ENCODE results near the gene TPM4. TPM values are rescaled to one million over a fixed set of nuclear protein-coding genes. Genes with fewer than 3 reads are reported as not detected.

The TPM4 gene
- total and polyA plus RNA-seq, 2 of the 13 experiments (the other 11 are each of a cell fraction or from before 2014, with no cell fraction given), result 180 to 188 TPM

- TF ChIP-seq MAX (IDR thresholded peaks at IDR 0.05) (0 out of 2 replicates have a peak, but pooled peaks have one; percentile 10), MTF1 (CRISPR knock-in tag; IDR thresholded peaks at IDR 0.05) (no peak), JDP2 (CRISPR knock-in tag; IDR thresholded peaks at IDR 0.05; ENCODE audit: borderline replicate concordance) (no peak), ZBED4 (CRISPR knock-in tag; IDR thresholded peaks at IDR 0.05; ENCODE audit: borderline replicate concordance) (no peak), PLRG1 (conservative IDR thresholded peaks at IDR 0.05) (no peak), ZNF839 (CRISPR knock-in tag; IDR thresholded peaks at IDR 0.05; ENCODE audit: borderline replicate concordance) (no peak), PHF5A (CRISPR knock-in tag; IDR thresholded peaks at IDR 0.05; ENCODE audit: low read depth, unreplicated experiment) (no peak), ZNF800 (CRISPR knock-in tag; IDR thresholded peaks at IDR 0.05) (no peak), ATF7 (IDR thresholded peaks at IDR 0.05) (no peak), ATF7 (CRISPR knock-in tag; IDR thresholded peaks at IDR 0.05) (no peak), ZNF674 (CRISPR knock-in tag; IDR thresholded peaks at IDR 0.05; ENCODE audit: low read depth) (no peak), ZNF720 (CRISPR knock-in tag; IDR thresholded peaks at IDR 0.05) (no peak), KDM1A (CRISPR knock-in tag; IDR thresholded peaks at IDR 0.05) (peak; percentile 60), KAT2B (IDR thresholded peaks at IDR 0.05; ENCODE audit: borderline replicate concordance, low read depth, low read length) (no peak), NBN (conservative IDR thresholded peaks at IDR 0.05) (no peak), ZNF589 (CRISPR knock-in tag; conservative IDR thresholded peaks at IDR 0.05) (no peak), RNF219 (CRISPR knock-in tag; IDR thresholded peaks at IDR 0.05) (no peak), DMAP1 (CRISPR knock-in tag; IDR thresholded peaks at IDR 0.05) (no peak), ARID2 (CRISPR knock-in tag; IDR thresholded peaks at IDR 0.05; ENCODE audit: borderline replicate concordance) (no peak), CREBL2 (CRISPR knock-in tag; IDR thresholded peaks at IDR 0.05; ENCODE audit: borderline replicate concordance) (no peak)
Observed at GRCh38 chr19:16066611-16067104, 9.6 kb upstream of the TPM4 start (continued).

All from HepG2 (cell line).